GM19438 (cell line): ENCODE data around the gene SOX11.

Source experiments
- ATAC-seq: cut with Tn5 transposase; IDR thresholded peaks from one replicate; pipeline ENCODE4 v1.9.1; 2021; ENCODE audit warnings: low read depth; ENCODE audit not compliant: unreplicated experiment

Gene SOX11

DNA sequence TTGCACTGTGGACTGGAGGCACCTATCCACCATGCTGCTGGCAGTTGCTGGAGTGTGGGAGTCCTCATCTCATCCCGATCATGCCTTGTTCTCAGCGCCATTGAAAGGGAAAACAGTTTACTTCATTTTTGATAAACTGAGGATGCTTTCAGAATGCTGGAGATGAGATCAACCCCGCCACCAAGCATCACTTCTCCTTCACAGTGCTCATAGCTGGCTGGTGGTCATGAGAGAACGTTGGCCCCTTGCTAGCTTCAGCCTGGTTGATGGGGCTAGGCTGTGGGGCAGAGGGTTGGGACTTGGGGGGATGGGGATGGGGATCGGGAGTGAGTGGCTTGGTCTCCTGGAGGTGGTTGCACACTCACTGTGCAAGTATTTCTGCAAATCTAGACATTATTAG, 30.1 kb downstream of the SOX11 start:
- no peak for ATAC-seq

DNA sequence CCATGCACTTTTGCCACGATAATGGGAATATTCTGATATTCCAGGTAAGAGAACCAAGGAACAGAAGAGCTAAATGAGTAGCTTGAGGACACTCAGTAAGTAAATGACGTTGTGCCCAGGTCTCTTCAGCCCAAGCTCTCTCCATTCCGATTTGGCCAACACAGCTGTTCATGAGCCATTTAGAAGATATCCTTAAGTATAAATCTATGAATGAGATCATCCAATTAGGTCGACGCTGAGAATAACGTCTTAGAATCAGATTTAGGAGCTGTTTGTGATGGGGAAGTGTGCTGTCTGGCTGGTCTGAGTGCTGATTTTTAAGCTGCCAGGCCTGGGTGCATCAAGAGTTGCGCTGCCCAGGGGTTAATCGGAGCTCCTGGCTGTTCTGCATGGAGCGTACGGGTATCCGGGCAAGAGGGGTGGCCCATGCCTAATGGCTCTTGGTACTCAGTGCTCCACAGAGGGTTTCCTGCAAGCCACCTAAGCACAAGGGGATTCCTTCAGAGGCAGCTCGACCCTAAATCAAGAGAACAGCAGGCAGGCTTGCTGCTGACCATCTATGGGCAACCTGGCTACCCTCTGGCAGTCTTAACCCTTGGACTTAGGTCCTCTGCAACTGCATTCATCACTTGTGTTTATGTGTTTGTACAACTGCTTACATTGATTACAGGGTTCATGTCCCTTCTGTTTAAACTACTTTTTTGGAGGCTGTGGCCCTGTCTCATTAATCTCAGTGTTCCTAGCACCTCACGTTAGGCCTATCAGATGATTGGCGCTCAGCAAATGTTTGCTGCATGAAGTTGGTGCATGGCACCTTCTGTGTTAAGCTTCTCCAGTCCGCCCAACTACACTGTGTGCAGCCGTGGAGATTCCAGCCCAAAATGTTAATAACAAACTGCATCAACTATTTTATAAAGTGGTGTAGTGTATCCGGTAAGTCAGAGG, 31.9 kb downstream of the SOX11 start:
- ATAC-seq, result no peak

DNA sequence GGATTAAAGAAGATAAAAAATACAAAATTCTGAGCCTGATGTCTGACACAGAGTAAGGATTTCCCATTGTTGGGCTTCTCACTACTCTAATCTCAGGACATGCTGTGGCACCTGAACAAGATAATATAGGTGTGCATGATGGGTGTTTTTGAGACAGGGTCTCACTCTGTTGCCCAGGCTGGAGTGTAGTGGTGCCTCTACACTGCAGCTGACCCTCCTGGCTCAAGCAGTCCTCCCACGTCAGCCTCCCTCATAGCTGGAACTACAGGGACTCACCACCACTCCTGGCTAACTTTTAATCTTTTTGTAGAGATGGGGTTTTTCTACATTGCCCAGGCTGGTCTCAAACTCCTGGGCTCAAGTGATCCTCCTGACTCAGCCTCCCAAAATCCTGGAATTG, 32.9 kb downstream of the SOX11 start:
- no peak for ATAC-seq

DNA sequence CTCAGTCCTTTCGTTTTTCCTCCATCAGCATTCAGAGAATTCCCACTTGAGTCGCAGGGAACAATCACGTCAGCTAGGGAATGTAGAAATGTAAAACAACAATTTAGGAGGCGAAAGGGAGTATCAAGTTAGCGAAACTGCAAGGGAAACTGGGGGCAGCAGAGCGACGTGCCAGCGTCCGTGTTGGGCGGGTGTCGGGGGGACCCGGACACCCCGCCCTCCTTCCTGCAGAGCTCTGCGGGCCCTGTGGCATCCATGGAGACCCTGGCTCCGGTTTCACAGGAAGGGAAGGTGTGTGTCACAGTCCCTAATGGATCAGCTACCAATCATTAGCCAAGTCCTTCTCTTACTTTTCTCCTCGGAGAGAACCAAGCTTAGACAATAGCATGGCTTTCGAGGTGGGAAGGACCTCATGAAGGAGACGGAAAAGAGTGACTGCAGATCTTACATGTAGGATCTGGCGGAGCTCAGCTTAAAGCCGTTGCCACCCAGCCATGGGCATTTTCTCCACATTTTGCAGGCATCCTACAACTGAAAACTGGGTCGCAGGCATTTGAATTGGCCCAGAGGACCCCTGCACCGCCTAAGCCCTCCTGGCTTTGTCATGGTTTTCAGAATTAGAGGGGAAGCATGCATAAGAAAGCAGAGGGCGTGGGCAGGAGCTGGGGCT, 33.7 kb downstream of the SOX11 start:
- no peak for ATAC-seq

DNA sequence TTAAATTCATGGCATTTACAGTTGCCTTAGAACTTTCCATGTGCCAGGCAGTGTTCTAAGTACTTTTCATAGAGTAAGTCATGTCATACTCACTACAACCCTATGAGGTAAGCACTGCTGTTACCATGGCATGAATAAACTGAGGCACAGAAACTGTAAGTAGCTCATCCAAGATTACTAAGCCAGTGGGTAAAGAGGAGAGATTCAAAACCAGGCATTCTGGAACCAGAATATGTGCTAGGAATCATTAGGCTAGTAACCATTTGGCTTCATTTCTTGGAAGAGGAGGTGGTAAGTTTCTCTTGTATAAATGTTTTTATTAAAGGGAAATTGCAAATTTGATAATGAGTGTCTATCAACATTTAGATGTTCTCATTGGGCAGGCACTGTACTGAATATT, 35.1 kb downstream of the SOX11 start:
- no peak for ATAC-seq

DNA sequence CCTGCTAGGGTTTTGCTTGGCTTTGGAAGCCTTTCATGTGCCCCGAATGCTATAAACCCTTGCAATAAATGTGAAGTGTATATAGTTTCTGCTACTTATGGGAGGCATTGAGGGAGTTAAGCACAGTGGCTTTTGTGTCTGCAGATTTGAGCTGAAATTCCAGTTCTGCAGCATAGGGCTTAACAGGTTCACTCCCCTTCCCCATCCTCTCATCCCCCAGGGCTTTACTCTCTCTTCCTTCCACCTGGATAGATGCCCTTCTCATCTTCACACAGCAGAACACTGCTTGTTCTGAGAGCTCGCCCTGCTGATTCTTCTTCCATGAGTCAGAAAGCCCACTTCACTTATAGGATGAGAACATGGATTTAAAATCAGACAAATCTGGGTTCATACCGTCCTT, 37.2 kb downstream of the SOX11 start:
- ATAC-seq, result no peak

DNA sequence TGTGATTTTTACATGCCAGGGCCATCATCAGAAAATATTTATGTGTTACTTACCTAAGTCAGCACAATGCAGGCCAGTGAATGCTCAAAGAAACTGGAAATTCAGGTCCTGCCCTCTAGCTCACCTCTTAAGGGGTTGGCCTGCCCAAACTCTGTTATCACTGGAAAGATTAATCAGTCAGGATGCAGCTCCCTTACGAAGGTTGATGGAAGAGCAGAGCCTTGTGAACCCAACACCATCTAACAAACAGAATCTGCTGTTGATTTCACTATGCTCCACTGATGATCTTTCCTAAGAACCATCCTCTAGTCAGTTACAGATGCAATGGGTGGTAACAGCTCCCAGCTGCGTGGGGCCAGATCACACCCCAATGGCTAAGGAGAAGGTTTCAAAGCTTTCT, 38.2 kb downstream of the SOX11 start:
- ATAC-seq, result no peak

DNA sequence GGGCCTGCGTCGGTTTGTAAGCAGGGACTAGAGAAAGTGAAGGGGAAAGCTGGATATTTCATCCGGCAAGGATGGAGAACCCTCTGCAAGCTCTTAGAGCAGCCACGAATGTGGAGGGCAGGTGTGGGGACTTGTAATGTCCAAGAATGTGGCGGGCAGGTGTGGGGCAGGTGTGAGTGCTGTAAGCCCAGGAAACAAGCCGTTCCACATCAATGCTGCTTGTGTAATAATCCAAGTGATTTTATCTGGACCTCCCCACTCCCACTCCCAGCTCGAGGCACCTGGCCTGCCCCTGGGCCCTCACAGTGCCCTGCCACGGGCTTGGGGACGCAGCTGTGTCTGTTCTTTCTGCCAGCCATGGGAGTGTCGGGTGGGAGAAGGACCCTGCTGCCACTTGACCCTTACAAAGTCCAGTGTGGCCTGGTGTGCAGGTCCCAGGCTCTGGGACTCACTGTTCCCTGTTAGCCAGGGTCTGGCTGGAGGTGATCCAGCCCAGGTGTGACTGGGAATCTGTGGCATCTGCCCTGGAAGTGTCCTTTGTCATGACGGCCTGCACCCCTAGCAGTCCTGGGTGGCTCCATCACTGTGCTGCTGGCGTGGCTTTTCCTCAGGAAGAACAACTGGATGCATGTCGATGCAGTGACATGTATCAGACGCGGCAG, 42.8 kb downstream of the SOX11 start:
- ATAC-seq, result no peak

DNA sequence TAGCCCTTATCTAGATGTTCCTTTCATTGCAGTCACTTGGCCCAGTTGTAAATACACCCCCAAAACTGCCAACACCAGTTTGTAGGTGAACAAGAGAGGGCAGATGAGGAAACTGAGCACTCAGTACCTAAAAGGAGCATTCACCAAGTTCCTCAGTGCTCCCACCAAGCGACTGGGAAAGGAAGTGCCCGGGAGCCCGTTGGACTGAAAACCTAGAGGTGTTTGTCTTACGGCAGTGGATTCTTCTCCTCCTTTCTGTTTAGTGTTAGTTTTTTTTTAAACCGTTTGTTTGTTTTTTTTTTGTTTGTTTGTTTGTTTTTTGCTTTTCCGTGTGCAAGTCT, 43.3 kb downstream of the SOX11 start:
- ATAC-seq, result no peak

DNA sequence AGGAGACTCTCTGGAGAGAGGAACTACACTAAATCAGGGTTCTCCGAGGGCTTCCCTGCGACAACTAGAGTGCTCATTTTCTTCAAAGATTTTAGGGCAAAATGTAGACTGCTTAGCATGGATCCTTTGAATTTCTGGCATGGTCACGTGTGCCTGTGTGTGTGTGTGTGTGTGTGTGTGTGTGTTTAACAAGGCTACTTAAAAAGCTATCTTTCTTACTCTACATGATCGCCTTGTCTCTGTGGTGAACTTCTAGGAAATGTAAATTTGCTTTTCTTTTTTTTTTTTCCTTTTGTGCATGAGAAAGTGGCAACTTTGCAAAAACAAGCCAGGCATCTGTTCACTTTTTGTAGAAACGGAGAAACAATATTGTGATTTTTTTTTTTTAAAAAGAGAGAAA, 43.9 kb downstream of the SOX11 start:
- ATAC-seq, result no peak

DNA sequence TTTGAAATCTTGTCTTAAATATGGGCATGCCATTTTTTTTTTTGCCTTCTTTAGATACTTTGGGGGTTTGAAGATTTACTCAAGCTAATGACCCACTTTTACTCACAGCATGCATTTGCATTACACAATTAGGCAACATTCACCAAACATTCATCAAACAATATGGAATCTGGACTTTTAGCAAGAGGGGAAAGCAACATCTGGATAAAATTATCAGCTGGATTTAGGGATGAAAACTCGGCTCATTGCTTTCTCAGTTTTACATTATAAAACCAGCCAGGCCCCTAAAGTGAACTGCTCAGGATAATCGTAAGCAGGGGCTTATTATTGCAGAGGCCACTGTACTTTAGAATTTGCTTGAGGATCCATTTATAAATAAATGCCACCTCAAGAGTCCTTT, 44.7 kb downstream of the SOX11 start:
- ATAC-seq, result no peak

DNA sequence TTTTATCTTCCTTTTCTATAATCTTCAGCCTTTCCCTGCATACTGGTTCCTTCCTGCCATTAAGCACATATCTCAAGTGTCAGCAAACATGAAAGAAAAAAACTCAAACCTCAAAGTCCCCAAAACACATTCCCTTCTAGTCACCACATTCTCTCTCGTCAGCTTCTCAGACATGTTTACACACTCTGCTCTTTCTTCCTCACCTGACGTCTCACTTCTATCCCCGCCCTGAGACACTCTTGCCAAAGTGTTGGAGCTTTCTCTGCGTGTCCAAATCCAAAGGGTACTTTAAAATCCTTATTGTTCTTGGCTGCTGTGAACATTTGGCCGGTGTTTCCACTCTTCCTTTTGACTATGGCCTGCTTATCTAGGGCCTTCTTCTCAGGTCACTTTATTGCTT, 47.9 kb downstream of the SOX11 start:
- no peak for ATAC-seq

DNA sequence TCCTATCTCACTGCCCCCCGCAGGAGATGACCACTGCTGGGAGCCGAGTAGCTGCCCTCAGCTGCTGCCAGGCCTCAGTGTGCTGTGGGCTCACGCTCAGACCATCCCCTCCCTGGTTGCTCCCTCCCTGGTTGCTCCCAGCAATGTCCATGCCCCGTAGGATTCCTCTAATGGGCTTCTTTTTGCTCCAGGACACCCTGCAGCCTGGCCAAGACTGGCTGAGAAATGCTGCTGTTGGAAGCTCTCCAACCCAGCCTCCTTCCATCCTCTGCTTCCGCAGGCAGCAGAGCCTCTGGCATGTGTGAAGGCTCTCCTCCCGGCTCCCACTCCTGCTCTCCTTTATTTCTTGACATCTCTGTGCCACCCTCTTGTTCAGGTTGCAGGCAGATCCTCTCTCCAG, 48.6 kb downstream of the SOX11 start:
- no peak for ATAC-seq

DNA sequence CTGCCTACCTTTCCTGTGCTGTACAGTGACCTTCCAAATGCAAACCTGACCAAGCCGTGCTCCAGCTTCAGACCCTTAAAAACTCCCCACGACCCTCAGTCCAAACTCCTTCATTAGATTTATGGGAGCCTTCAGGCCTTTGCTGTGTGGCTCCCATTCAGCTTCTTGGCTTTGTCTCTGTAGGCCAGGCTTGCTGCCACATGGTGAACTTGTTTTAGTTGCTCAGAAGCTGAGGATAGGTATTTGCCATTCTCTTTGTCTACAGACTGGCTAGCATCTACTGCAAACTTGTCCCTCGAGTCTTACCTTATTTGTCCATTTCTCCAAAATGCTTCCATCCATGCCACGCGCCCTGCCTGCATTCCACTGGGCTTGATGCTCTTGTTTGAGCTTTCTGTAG, 49.1 kb downstream of the SOX11 start:
- no peak for ATAC-seq

DNA sequence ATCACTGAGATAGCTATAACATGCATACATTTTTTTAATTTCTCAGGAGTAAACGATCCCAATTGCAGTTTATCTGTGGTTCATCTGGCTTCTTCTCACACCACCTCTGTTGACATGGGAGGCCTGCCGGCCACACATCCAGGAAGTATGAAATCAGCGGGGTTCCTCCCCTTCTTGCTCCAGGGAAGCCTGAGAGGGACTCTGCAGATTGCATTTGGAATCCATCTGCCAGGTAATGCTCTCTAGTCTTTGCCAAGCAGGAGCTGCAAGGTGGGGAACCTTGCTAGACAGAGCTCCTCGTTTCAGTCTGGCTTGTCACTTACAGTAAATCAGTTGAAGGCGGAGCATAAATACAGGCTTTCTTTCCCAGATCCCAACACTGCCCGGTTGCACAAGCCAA, 49.9 kb downstream of the SOX11 start:
- ATAC-seq, result no peak

DNA sequence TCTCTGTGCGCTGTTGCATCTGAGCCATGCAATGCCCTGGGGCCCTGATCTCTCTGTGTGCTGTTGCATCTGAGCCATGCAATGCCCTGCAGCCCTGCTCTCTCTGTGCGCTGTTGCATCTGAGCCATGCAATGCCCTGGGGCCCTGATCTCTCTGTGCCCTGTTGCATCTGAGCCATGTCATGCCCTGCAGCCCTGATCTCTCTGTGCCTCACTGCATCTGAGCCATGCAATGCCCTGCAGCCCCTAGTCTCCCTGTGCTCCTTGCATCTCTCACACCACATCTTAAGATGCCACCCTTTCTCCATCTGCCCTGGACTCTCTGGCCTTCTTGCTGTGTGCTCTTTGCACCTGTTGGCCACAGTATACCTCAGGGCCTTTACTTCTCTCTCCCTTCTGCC, 56.2 kb downstream of the SOX11 start:
- no peak for ATAC-seq

DNA sequence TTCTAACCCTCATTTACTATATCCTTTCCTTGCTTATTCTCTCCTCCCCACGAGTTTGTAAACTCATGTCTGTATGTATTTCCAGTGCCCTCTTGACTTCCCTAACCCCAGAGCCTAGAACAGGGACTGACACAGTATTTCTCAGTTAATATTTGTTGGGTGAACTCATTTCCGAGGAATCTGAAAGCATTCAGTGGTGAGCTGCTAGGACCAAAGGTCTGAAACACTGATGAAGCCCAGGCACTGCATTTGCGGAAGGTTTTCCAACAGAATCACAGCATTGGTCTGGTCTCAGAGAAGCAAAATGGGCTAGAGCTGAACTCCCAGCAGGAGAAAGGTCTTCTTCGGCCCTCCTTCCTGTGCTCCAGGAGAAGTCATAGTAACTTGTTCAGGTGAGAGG, 56.8 kb downstream of the SOX11 start:
- ATAC-seq, result no peak

DNA sequence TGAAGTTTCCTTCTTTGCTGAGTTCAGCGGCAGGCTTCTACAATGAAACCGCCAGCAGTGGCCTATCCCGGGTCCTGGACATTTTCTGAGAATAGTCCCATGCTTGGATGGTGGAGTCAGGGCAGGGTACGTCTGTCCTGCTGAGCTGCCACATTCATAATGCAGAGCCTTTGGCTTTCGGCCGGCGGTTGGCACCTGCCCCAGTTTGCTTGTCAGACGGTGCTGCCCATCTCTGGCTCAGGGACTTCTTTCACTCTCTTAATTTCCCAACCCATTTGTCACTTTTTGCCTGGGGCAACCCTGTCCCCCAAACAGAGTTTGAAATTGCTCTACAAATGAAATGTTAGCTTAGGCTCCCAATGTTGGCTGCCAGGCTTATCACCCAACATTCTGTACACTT, 57.2 kb downstream of the SOX11 start:
- ATAC-seq, result no peak
